ENCODE results near the gene KIAA1210.

The KIAA1210 gene

GRCh38 chrX:119090627-119091026, 37.0 kb downstream of the KIAA1210 start:
- FAIRE-seq = no peak

GRCh38 chrX:119089619-119090018, 38.0 kb downstream of the KIAA1210 start:
- FAIRE-seq = no peak

GRCh38 chrX:119087121-119087520, 40.5 kb downstream of the KIAA1210 start:
- FAIRE-seq = no peak

GRCh38 chrX:119084766-119085165, 42.8 kb downstream of the KIAA1210 start:
- no peak for FAIRE-seq

- no peak for FAIRE-seq
Measured at GRCh38 chrX:119082278-119082677, 45.3 kb downstream of the KIAA1210 start.

GRCh38 chrX:119075270-119076025, 52.2 kb downstream of the KIAA1210 start:
- FAIRE-seq = no peak

GRCh38 chrX:119073911-119074310, 53.7 kb downstream of the KIAA1210 start:
- FAIRE-seq = no peak

GRCh38 chrX:119073200-119073905, 54.3 kb downstream of the KIAA1210 start:
- no peak for FAIRE-seq

- FAIRE-seq = no peak
Measured at GRCh38 chrX:119072744-119073143, 54.9 kb downstream of the KIAA1210 start, which contains the start of gene CT47C1. Gene CT47C1 (plus strand): TSS chrX:119072993. CDS start chrX:119073226, 233 bp downstream.

- no peak for FAIRE-seq
Measured at GRCh38 chrX:119071381-119071780, 56.2 kb downstream of the KIAA1210 start.

GRCh38 chrX:119069762-119070161, 57.9 kb downstream of the KIAA1210 start:
- no peak for FAIRE-seq

- no peak for FAIRE-seq
Measured at GRCh38 chrX:119069128-119069527, 58.5 kb downstream of the KIAA1210 start.

- FAIRE-seq = no peak
Measured at GRCh38 chrX:119067023-119067739, 60.4 kb downstream of the KIAA1210 start.

GRCh38 chrX:119063428-119063827, 64.2 kb downstream of the KIAA1210 start:
- no peak for FAIRE-seq

- FAIRE-seq = no peak
Measured at GRCh38 chrX:119062750-119063374, 64.8 kb downstream of the KIAA1210 start.

- FAIRE-seq = no peak
Measured at GRCh38 chrX:119055687-119056086, 71.9 kb downstream of the KIAA1210 start.

GRCh38 chrX:119045884-119046283, 81.7 kb downstream of the KIAA1210 start:
- FAIRE-seq = no peak

- no peak for FAIRE-seq
Measured at GRCh38 chrX:119042996-119043395, 84.6 kb downstream of the KIAA1210 start.

- no peak for FAIRE-seq
Measured at GRCh38 chrX:119042040-119042439, 85.6 kb downstream of the KIAA1210 start.

GRCh38 chrX:119041175-119041574, 86.4 kb downstream of the KIAA1210 start:
- FAIRE-seq = no peak

GRCh38 chrX:119040432-119040831, 87.2 kb downstream of the KIAA1210 start:
- no peak for FAIRE-seq

- no peak for FAIRE-seq
Measured at GRCh38 chrX:119036107-119037029, 91.2 kb downstream of the KIAA1210 start.
